ENCODE data around the gene WDFY4. TPM values are rescaled to one million over a fixed set of nuclear protein-coding genes. Genes with fewer than 3 reads are reported as not detected.

The WDFY4 gene
- total and polyA plus RNA-seq, 8 donors, result 2.8 to 23.6 (median 4.8) TPM

- no peak for DNase-seq
- intact Hi-C loops (cut with DNase I), result no loop called here
- H3K27me3 ChIP-seq, result no peaks in the 10 kb centered on the region
- H3K36me3 ChIP-seq, result peaks cover 0 to 36% of the 10 kb centered on the region in 2 donors
- H3K4me1 ChIP-seq, result peaks cover 0 to 8% of the 10 kb centered on the region in 2 donors
- no peak overlapping the region for H3K27ac ChIP-seq
- TF ChIP-seq CTCF (IDR thresholded peaks at IDR 0.05), result no peak
- H3K4me3 ChIP-seq, result no peak overlapping the region
- no peaks in the 10 kb centered on the region for H3K9me3 ChIP-seq
- no peak for ATAC-seq
These were observed 210.5 kb downstream of the WDFY4 start for GRCh38 chr10:48894911-48895802.

- no peak for DNase-seq
- H3K36me3 ChIP-seq, result peaks cover 0 to 35% of the 10 kb centered on the region in 2 donors
- H3K9me3 ChIP-seq, result no peaks in the 10 kb centered on the region
- ATAC-seq, result no peak
- no peak overlapping the region for H3K4me3 ChIP-seq
- no peaks in the 10 kb centered on the region for H3K27me3 ChIP-seq
- H3K4me1 ChIP-seq, result peaks cover 0 to 9% of the 10 kb centered on the region in 2 donors
- no peak overlapping the region for H3K27ac ChIP-seq
- intact Hi-C loops (cut with DNase I), result no loop called here
- TF ChIP-seq CTCF (IDR thresholded peaks at IDR 0.05), result no peak
These were observed 211.1 kb downstream of the WDFY4 start for GRCh38 chr10:48895803-48896195.

GRCh38 chr10:48896756-48897440 is 212.2 kb downstream of the WDFY4 start:
- H3K27ac ChIP-seq, result no peak overlapping the region
- peaks cover 0 to 9% of the 10 kb centered on the region in 2 donors for H3K4me1 ChIP-seq
- no peak for ATAC-seq
- no peaks in the 10 kb centered on the region for H3K27me3 ChIP-seq
- DNase-seq, result no peak
- H3K36me3 ChIP-seq, result peaks cover 0 to 27% of the 10 kb centered on the region in 2 donors
- H3K4me3 ChIP-seq, result no peak overlapping the region
- intact Hi-C loops (cut with DNase I), result no loop called here
- no peak for TF ChIP-seq CTCF (IDR thresholded peaks at IDR 0.05)
- H3K9me3 ChIP-seq, result no peaks in the 10 kb centered on the region

- ATAC-seq (no peak), DNase-seq (no peak)
- TF ChIP-seq CTCF (IDR thresholded peaks at IDR 0.05), result no peak
- Histone ChIP-seq H3K27ac (no peak overlapping the region), H3K4me3 (no peak overlapping the region), H3K27me3 (no peaks in the 10 kb centered on the region), H3K4me1 (peaks cover 0 to 9% of the 10 kb centered on the region in 2 donors), H3K36me3 (peaks cover 0 to 25% of the 10 kb centered on the region in 2 donors), H3K9me3 (no peaks in the 10 kb centered on the region)
- intact Hi-C loops (cut with DNase I), result no loop called here
These were observed 212.7 kb downstream of the WDFY4 start for GRCh38 chr10:48897441-48897790.

- Histone ChIP-seq H3K27ac (no peak overlapping the region), H3K27me3 (no peaks in the 10 kb centered on the region), H3K9me3 (no peaks in the 10 kb centered on the region), H3K4me1 (peaks cover 0 to 9% of the 10 kb centered on the region in 2 donors), H3K4me3 (no peak overlapping the region), H3K36me3 (peaks cover 0 to 16% of the 10 kb centered on the region in 2 donors)
- intact Hi-C loops (cut with DNase I), result no loop called here
- no peak for ATAC-seq
- no peak for DNase-seq
- no peak for TF ChIP-seq CTCF (IDR thresholded peaks at IDR 0.05)
These were observed 213.8 kb downstream of the WDFY4 start for GRCh38 chr10:48898426-48898825.

Measured in left lung (tissue), 10 donors.